GM18907 (cell line): ENCODE measurements around the gene LAGE3.
"Not testable (repeated sequence)": the region's sequence is repeated elsewhere in the genome, so short reads cannot be mapped to it uniquely, and the experiment has no call there.

ENCODE experiments used
- ATAC-seq: cut with Tn5 transposase; IDR thresholded peaks from one replicate; pipeline ENCODE4 v1.9.1; 2021; ENCODE audit warnings: mild to moderate bottlenecking, moderate library complexity; ENCODE audit not compliant: unreplicated experiment

Gene LAGE3

GRCh38 chrX:154502098-154502497 is 23.0 kb upstream of the LAGE3 start:
- no peak for ATAC-seq

- not testable (repeated sequence) for ATAC-seq
Observed at GRCh38 chrX:154501423-154501822, 22.3 kb upstream of the LAGE3 start.

- not testable (repeated sequence) for ATAC-seq
Observed at GRCh38 chrX:154496591-154497137, 17.6 kb upstream of the LAGE3 start.

- ATAC-seq: no peak
Observed at GRCh38 chrX:154495472-154495922, 16.4 kb upstream of the LAGE3 start.

GRCh38 chrX:154494715-154495114 is 15.6 kb upstream of the LAGE3 start:
- no peak for ATAC-seq

- ATAC-seq: peak; percentile 76
Observed at GRCh38 chrX:154490414-154491083, 11.5 kb upstream of the LAGE3 start, which contains the start of gene SLC10A3. TSS of gene SLC10A3 (minus strand) at chrX:154490629. CDS start at chrX:154488940, 1,689 bp downstream.

- peak; percentile 20 for ATAC-seq
Observed at GRCh38 chrX:154490021-154490413, 10.9 kb upstream of the LAGE3 start.

- no peak for ATAC-seq
Observed at GRCh38 chrX:154489182-154489581, 10.1 kb upstream of the LAGE3 start.

GRCh38 chrX:154488336-154489075 is 9.4 kb upstream of the LAGE3 start:
- no peak for ATAC-seq

GRCh38 chrX:154487518-154488290 is 8.6 kb upstream of the LAGE3 start:
- no peak for ATAC-seq

GRCh38 chrX:154486396-154487207 is 7.5 kb upstream of the LAGE3 start, which contains the start of gene UBL4A:
TSS of gene UBL4A (minus strand) at chrX:154486615. CDS start at chrX:154486584, 31 bp downstream.
- no peak for ATAC-seq

GRCh38 chrX:154486052-154486395 is 6.9 kb upstream of the LAGE3 start:
- no peak for ATAC-seq

- no peak for ATAC-seq
Observed at GRCh38 chrX:154485150-154486051, 6.3 kb upstream of the LAGE3 start.

- no peak for ATAC-seq
Observed at GRCh38 chrX:154484255-154485149, 5.4 kb upstream of the LAGE3 start.

GRCh38 chrX:154483325-154483724 is 4.2 kb upstream of the LAGE3 start:
- no peak for ATAC-seq

- no peak for ATAC-seq
Observed at GRCh38 chrX:154482786-154483185, 3.7 kb upstream of the LAGE3 start.

GRCh38 chrX:154481911-154482601 is 3.0 kb upstream of the LAGE3 start:
- ATAC-seq: no peak

- ATAC-seq: no peak
Observed at GRCh38 chrX:154481195-154481594, 2.1 kb upstream of the LAGE3 start.
